GM19025 (cell line): ENCODE data around the gene EIF3B.
A peak's percentile ranks its signal among the peaks of the same experiment; 100 is the strongest.
"Not testable (repeated sequence)": the region's sequence is repeated elsewhere in the genome, so short reads cannot be mapped to it uniquely, and the experiment has no call there.

ENCODE experiments used
- ATAC-seq: cut with Tn5 transposase; IDR thresholded peaks from one replicate; pipeline ENCODE4 v1.9.1; 2021; ENCODE audit warnings: mild to moderate bottlenecking, low read depth, moderate library complexity; ENCODE audit not compliant: unreplicated experiment

Gene EIF3B

GRCh38 chr7:2394566-2395082 is 40.0 kb downstream of the EIF3B start:
- no peak for ATAC-seq

DNA sequence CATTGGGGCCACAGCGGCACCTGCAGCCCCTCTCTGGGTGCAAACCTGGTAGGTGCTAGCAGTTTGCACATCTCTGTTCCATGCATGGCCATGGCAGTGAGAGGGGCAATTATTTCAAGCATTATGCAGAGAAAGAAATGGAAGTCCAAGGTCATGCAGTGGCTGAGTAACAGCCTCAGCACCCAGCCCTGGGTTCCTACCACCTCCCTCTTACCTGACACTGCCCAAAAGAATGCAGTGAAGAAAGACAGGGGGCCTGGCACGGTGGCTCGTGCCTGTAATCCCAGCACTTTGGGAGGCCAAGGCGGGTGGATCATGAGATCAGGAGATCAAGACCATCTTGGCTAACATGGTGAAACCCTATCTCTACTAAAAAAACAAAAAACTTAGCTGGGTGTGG is 43.9 kb downstream of the EIF3B start:
- ATAC-seq: no peak

DNA sequence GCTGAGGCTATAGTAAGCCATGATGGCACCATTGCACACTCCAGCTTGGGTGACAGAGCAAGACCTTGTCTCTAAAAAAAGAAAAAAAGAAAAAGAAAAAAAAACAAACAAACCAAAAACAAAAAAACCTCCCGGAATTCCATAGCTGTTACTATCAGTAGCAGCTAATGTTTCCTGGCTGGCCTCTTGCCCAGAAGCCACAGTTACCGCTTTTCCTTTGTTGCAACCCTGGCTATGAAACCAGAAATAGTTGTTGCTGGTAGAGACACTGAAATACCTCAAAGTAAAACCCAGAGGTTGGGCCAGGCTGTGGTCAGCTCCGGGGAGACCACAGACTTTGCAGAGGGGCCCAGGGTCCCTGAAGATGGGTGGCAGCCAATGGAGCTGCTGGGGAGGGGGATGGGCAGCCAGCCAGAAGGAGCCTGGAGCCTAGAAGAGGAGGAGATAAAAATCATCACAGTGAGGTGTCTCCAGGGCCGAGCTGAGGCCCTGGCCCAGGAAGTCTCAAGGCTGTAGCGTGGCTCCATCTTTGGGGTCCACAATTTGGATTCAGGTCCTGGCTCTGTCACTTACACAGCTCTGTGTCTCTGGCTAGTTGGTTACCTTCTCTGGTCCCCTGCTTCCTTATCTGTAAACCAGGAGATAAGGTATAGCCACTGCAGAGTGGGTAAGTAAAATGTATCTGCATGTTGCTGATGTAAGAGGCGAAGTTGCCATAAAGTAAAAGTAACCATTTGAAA is 45.4 kb downstream of the EIF3B start:
- ATAC-seq: no peak

DNA sequence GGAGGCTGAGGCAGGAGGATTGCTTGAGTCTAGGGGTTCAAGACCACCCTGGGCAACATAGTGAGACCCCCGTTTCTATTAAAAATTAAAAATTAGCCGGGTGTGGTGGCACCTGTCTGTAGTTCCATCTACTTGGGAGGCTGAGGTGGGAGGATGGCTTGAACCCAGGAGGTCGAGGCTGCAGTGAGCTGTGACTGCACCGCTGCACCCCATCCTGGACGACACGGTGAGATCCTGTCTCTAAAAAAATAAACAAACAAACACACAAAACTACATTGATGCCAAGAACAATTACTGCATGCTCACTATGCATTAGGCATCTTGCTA is 48.0 kb downstream of the EIF3B start:
- ATAC-seq: no peak

GRCh38 chr7:2403014-2403717 is 48.5 kb downstream of the EIF3B start, which contains the start of gene CHST12:
Gene CHST12 (plus strand): TSS chr7:2403611. CDS start chr7:2432640, 29,029 bp downstream.
- no peak for ATAC-seq

DNA sequence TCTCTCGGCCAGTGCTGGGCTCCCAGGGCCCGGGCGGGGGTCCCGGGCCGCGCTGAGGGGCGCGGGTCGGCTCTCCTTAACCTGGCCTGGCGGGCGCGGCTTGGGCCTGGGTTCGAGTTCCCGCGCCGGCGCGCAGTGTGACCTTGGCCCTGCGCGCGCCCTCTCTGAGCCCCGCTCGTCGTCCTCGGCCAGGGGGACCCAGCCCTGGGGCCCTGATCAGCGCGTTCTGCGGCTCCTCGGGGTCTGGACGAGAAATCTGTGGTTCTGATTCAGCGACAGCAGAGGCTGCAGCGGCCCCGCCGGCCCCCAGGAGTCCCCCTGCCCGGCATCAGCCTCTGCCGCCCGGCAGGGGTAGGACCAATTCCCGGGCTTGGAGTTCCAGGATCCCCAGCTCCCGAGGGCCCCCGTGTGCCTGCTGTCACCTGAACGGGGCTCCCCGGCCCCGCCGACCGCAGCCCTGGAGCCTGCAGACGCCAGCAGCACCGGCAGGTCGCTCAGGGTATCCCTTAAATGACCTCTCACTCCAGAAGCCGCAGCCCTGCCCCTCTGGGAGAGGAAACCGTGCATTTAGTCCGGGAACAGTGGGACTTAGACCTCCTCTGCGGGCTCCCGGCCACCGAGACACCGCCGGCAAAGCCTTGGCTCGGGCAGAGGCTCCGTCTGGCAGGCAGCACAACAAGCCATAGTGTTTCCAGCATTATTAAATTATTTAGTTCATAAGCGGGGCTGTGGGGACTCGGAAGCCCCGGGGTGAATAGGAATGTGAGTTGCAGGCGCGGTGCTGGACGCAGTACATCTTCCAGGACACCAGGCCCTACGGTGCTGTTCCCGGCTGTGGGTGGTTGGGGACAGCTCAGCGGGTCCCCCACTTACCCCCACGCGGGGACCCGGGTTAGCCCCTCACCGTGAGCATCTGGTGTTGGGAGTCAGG is 49.4 kb downstream of the EIF3B start:
- no peak for ATAC-seq

DNA sequence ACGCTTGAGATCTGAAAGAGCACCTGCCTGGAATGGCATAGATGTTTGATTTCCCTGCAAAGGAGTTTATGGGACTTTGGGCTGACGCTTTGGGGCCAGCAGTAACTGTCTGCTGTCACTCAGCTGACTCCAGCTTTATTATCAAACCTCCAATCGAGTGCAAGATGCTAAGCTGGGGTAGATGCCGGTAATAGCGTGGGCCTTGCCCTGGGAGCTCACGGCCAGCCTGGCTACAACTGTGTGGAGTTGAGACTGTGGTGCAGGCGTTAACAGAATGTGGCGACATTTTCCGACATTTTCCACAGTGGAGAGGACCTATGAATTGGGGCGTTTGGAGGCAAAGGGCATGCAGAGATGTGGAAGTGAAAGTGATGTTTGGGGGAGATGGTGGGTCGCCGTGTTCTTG is 50.1 kb downstream of the EIF3B start:
- ATAC-seq: no peak

GRCh38 chr7:2405201-2405600 is 50.6 kb downstream of the EIF3B start:
- no peak for ATAC-seq

DNA sequence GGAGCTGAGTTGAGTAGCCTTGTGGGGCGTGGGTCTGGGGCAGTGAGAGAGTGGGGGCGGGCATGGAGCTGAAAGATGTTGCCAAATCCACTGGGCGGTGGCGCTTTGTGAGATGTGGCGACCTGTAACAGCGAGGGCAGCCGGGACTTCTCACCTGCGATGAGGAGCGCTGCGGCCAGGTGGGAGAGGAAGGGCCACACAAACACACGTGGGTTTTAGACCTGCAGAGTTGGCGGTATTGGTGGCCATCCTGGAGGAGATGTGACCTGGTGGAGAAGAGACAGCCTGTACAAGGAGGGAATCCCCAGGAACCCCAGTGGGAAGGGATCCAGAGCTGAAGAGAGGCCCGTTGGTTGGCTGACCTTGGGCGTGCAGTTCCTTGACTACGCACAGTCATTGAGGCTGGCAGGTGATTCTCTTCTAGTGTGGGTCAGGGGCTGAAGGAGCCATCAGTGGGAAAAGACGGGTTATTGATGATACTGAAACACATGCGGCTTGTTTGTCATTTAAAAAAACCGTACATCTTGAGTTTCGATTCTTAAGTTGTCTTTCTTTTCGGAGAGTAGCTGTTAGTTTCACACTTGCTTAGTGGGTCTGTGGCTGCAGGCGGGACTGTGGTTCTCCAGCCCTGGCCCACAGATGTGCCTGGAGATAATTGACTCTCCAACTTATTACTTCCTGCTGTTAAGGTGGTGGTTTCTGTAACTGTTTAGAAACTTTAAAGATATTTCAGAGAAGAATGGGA is 51.1 kb downstream of the EIF3B start:
- peak; percentile 47 for ATAC-seq

- no peak for ATAC-seq
These were observed 55.3 kb downstream of the EIF3B start for GRCh38 chr7:2409745-2410414.

DNA sequence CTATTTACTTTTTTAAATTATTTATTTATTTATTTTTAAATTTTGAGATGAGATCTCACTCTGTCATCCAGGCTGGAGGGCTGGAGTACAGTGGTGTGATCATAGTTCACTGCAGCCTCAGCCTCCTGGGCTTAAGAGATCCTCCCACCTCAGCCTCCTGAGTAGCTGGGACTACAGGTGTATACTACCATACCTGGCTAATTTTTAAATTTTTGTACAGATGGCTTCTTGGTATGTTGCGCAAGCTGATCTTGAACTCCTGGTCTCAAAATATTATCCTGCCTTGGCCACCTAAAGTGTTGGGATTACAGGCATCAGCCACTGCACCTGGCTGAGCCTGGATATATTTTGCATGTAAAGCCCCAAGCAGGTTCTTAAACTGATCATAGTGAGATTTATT is 56.4 kb downstream of the EIF3B start:
- no peak for ATAC-seq

- ATAC-seq: no peak
These were observed 57.4 kb downstream of the EIF3B start for GRCh38 chr7:2411815-2412586.

- no peak for ATAC-seq
These were observed 58.1 kb downstream of the EIF3B start for GRCh38 chr7:2412587-2413201.

DNA sequence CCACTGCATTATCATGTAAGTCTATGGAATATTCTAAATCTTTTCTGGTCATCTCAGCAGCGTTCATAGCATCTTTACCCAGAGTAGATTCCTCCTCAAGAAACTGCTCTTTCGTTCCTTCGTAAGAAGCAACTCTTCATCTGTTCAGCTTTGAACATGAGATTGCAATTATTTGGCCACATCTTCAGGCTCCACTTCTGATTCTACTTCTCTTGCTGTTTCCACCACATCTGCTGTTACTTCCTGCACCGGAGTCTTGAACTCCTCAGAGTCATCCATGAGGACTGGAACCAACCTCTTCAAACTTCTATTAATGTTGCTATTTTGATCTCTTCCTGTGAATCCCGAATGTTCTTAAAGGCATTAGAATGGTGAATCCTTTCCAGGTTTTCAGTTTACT is 61.4 kb downstream of the EIF3B start:
- no peak for ATAC-seq

DNA sequence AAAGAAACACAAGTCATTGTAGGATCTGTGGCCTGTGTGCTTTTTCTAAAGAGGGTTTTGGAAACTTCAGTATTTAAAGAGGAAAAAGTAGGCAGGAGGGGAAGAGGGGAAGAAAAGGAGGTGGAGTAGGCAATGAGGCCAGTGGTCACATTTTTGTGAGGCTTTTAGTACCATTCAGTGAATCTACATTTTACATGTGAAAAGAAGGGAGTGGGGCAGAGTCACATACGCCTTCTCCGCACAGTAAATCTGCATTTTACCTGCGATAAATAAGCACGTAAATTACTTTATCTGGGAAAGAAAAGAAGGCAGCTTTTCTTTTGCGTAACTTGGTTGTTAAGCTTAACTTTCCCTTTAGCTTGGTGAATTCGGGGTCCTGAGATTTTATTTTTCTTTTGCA is 62.0 kb downstream of the EIF3B start:
- ATAC-seq: no peak

- ATAC-seq: not testable (repeated sequence)
These were observed 62.6 kb downstream of the EIF3B start for GRCh38 chr7:2417178-2417577.

DNA sequence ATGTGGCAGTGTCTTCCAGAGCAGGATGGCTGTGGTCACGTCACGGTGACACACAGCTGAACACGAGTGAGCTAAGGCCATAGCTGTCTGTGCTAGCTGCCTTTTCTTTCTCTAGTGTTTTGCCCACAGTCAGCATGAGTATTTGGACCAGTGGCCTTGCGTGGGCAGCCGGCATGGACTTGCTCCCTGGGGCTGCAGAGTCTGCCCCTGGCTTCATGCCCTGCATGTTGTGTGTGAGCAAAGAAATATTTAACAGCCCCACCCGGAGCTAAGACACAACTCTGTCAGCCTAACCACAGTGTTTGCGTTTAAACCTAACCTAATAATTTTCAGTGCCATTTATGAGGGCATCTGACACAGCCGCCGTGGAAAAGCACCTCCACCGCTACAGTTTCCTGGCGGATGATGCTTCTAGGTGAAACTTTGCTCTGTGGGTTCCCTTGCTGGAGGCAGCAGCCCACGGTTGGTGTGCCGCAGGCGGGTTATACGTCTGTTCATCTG is 63.4 kb downstream of the EIF3B start:
- ATAC-seq: no peak

- no peak for ATAC-seq
These were observed 65.7 kb downstream of the EIF3B start for GRCh38 chr7:2420216-2420933.
